HepG2 (cell line): ENCODE data around the gene MTRFR. TPM values are rescaled to one million over a fixed set of nuclear protein-coding genes. Genes with fewer than 3 reads are reported as not detected.

Experiments
- BORCS8-MEF2B ChIP-seq: sonication (generic); formaldehyde crosslinking; IDR thresholded peaks from 2 replicates; pipeline ENCODE4 v1.8.0; 2022; ENCODE audit warnings: mild to moderate bottlenecking, missing genetic modification reagents
- DMAP1 ChIP-seq: IDR thresholded peaks from 2 replicates; pipeline ENCODE4 v1.6.1; 2016
- ELF4 ChIP-seq: sonication (generic); formaldehyde crosslinking; IDR thresholded peaks from 2 replicates; pipeline ENCODE4 v1.5.0; 2020; ENCODE audit warnings: missing genetic modification reagents, mild to moderate bottlenecking, moderate library complexity, borderline replicate concordance
- ETV5 ChIP-seq: IDR thresholded peaks from 2 replicates; pipeline ENCODE4 v1.6.1; 2018; ENCODE audit warnings: missing biosample characterization, missing genetic modification reagents, inconsistent platforms, borderline replicate concordance
- HDAC2 ChIP-seq: sonication (generic); formaldehyde crosslinking; IDR thresholded peaks from 2 replicates; pipeline ENCODE4 v1.4.0; 2020; ENCODE audit warnings: missing genetic modification reagents
- HNRNPLL ChIP-seq: fragments of 200-400 bp; formaldehyde crosslinking; IDR thresholded peaks from 2 replicates; pipeline ENCODE4 v1.6.1; 2017; ENCODE audit warnings: mild to moderate bottlenecking, low read depth, low read length; ENCODE audit not compliant: poor library complexity, severe bottlenecking
- KLF16 ChIP-seq, 2 experiments: sonication (generic) in 1 of 2; formaldehyde crosslinking in 1 of 2; IDR thresholded peaks; 2 replicates each; pipeline versions ENCODE4 v1.6.1 to v1.8.0; 2016 to 2023; ENCODE audit warnings: missing genetic modification reagents in 2 of 2, missing compliant biosample characterization in 1 of 2
- MAF1 ChIP-seq: sonication (generic); formaldehyde crosslinking; IDR thresholded peaks from 2 replicates; pipeline ENCODE4 v1.5.0; 2020; ENCODE audit warnings: missing genetic modification reagents, borderline replicate concordance
- NFE2L1 ChIP-seq: sonication (generic); formaldehyde crosslinking; IDR thresholded peaks from 2 replicates; pipeline ENCODE4 v1.4.0; 2020; ENCODE audit warnings: missing genetic modification reagents, mild to moderate bottlenecking, borderline replicate concordance
- POLR2A ChIP-seq, 2 experiments: IDR thresholded peaks; 2 replicates each; pipeline ENCODE4 v1.6.1; 2011; ENCODE audit warnings: low read depth in 2 of 2, low read length in 2 of 2, mild to moderate bottlenecking in 1 of 2, moderate library complexity in 1 of 2; ENCODE audit not compliant: insufficient read depth in 1 of 2
- SPEN ChIP-seq: sonication (generic); formaldehyde crosslinking; IDR thresholded peaks from 2 replicates; pipeline ENCODE4 v1.5.1; 2020; ENCODE audit warnings: low read depth, mild to moderate bottlenecking, missing genetic modification reagents
- ZBTB1 ChIP-seq: sonication (generic); formaldehyde crosslinking; IDR thresholded peaks from 2 replicates; pipeline ENCODE4 v1.4.0; 2020; ENCODE audit warnings: missing genetic modification reagents, borderline replicate concordance
- ZC3H4 ChIP-seq: sonication (generic); formaldehyde crosslinking; IDR thresholded peaks from 2 replicates; pipeline ENCODE4 v1.4.0; 2020; ENCODE audit warnings: missing genetic modification reagents, borderline replicate concordance
- ZNF619 ChIP-seq: sonication (generic); formaldehyde crosslinking; IDR thresholded peaks from 2 replicates; pipeline ENCODE4 v1.4.0; 2020; ENCODE audit warnings: mild to moderate bottlenecking, missing genetic modification reagents
- ZNF737 ChIP-seq: sonication (generic); formaldehyde crosslinking; IDR thresholded peaks from 2 replicates; pipeline ENCODE4 v1.5.0; 2020; ENCODE audit warnings: missing genetic modification reagents, mild to moderate bottlenecking, borderline replicate concordance
- ZZZ3 ChIP-seq: sonication (generic); formaldehyde crosslinking; IDR thresholded peaks from 2 replicates; pipeline ENCODE4 v1.4.0; 2020; ENCODE audit warnings: missing genetic modification reagents, mild to moderate bottlenecking, borderline replicate concordance
- polyA plus RNA-seq, 8 experiments: library from polyadenylated mRNA; depleted of rRNA in 3 of 8; stranded (reverse) in 7 of 8; unstranded in 1 of 8; fragments of >200 nt; fragmentation: Illumina TruSeq in 4 of 8; extraction: Trizol in 4 of 8; gene quantifications; 2 replicates each; pipeline versions ENCODE4 v1.2.1 to v1.2.3, GENCODE V29; 2011 to 2016; ENCODE audit warnings: low read depth in 4 of 8, missing spikeins in 1 of 8, mixed read lengths in 1 of 8; ENCODE audit not compliant: insufficient read depth in 1 of 8
- total RNA-seq, 5 experiments: library from RNA; depleted of rRNA; stranded (reverse); fragments of >200 nt; fragmentation: Illumina TruSeq; extraction: Trizol; gene quantifications; 2 replicates each; pipeline ENCODE4 v1.2.3, GENCODE V29; 2016; ENCODE audit warnings: low read depth in 1 of 5
- TF ChIP-seq, protein P1 (sequence below): sonication (generic); formaldehyde crosslinking; IDR thresholded peaks from 2 replicates; pipeline ENCODE4; 2020; ENCODE audit warnings: missing genetic modification reagents, mild to moderate bottlenecking, borderline replicate concordance
- TF ChIP-seq, protein P2 (sequence below): sonication (generic); formaldehyde crosslinking; conservative IDR thresholded peaks from 2 replicates; pipeline ENCODE4 v1.5.0; 2020; ENCODE audit warnings: missing genetic modification reagents
- TF ChIP-seq, protein P3 (sequence below): sonication (generic); formaldehyde crosslinking; IDR thresholded peaks from 2 replicates; pipeline ENCODE4 v1.5.0; 2020; ENCODE audit warnings: mild to moderate bottlenecking, missing genetic modification reagents, borderline replicate concordance
- TF ChIP-seq, protein P4 (sequence below): sonication (generic); formaldehyde crosslinking; IDR thresholded peaks from 2 replicates; pipeline ENCODE4 v1.4.0; 2020; ENCODE audit warnings: missing genetic modification reagents, borderline replicate concordance

Gene MTRFR
- total and polyA plus RNA-seq, 2 of the 13 experiments (the other 11 are each of a cell fraction or from before 2014, with no cell fraction given) = 7.1 to 9.9 TPM

DNA sequence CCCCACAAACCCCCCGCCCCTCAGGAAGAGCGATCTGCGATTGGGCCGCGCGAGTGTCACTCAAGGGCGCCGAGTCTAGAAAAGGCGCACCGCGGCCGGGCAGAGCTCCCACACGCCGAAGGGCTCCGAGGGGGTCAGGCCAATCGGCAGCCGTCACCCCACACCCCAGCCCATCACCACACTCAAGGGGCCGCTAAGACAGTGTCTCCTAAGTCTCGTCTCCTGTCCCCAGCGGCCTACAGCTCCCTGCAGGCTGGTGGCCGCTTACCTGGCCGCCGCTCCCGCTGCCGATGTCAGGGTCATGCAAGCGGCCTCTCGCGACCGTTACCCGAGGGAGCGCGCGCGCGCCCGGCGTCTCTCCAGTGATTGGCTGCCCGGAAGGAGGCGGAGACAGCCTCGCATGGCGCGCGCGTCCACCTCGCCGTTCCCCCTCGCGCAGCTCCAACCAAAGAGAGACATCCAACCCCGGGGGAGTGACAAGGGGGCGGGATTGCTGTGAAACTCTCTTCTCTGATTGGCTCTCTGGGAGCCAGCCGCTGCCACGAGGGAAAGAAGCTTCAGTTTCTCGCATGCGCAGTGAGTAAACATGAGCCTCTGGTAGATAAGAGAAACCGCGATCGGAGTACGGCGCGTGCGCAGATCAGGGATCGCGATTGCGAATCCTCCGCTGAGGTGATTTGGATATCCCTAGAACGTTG, at the start of gene MTRFR, which contains the start of gene MPHOSPH9 (continued):
- TF ChIP-seq, protein P1, sequence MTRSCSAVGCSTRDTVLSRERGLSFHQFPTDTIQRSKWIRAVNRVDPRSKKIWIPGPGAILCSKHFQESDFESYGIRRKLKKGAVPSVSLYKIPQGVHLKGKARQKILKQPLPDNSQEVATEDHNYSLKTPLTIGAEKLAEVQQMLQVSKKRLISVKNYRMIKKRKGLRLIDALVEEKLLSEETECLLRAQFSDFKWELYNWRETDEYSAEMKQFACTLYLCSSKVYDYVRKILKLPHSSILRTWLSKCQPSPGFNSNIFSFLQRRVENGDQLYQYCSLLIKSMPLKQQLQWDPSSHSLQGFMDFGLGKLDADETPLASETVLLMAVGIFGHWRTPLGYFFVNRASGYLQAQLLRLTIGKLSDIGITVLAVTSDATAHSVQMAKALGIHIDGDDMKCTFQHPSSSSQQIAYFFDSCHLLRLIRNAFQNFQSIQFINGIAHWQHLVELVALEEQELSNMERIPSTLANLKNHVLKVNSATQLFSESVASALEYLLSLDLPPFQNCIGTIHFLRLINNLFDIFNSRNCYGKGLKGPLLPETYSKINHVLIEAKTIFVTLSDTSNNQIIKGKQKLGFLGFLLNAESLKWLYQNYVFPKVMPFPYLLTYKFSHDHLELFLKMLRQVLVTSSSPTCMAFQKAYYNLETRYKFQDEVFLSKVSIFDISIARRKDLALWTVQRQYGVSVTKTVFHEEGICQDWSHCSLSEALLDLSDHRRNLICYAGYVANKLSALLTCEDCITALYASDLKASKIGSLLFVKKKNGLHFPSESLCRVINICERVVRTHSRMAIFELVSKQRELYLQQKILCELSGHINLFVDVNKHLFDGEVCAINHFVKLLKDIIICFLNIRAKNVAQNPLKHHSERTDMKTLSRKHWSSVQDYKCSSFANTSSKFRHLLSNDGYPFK = no peak
- TF ChIP-seq, protein P2, sequence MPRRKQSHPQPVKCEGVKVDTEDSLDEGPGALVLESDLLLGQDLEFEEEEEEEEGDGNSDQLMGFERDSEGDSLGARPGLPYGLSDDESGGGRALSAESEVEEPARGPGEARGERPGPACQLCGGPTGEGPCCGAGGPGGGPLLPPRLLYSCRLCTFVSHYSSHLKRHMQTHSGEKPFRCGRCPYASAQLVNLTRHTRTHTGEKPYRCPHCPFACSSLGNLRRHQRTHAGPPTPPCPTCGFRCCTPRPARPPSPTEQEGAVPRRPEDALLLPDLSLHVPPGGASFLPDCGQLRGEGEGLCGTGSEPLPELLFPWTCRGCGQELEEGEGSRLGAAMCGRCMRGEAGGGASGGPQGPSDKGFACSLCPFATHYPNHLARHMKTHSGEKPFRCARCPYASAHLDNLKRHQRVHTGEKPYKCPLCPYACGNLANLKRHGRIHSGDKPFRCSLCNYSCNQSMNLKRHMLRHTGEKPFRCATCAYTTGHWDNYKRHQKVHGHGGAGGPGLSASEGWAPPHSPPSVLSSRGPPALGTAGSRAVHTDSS (CRISPR knock-in tag) = 0 out of 2 replicates have a peak, but pooled peaks have one; percentile 64
- peak; percentile 99 for TF ChIP-seq POLR2A (IDR thresholded peaks at IDR 0.05; ENCODE audit: insufficient read depth in 1 of 2, low read depth in 2 of 2, low read length in 2 of 2)
- TF ChIP-seq, protein P3, sequence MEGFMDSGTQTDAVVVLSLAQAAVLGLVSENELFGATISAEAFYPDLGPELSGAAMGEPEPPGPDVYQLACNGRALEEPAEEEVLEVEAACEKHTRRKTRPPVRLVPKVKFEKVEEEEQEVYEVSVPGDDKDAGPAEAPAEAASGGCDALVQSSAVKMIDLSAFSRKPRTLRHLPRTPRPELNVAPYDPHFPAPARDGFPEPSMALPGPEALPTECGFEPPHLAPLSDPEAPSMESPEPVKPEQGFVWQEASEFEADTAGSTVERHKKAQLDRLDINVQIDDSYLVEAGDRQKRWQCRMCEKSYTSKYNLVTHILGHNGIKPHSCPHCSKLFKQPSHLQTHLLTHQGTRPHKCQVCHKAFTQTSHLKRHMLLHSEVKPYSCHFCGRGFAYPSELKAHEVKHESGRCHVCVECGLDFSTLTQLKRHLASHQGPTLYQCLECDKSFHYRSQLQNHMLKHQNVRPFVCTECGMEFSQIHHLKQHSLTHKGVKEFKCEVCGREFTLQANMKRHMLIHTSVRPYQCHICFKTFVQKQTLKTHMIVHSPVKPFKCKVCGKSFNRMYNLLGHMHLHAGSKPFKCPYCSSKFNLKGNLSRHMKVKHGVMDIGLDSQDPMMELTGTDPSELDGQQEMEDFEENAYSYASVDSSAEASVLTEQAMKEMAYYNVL = peak; percentile 63; the same call in 1 of the 2 replicates
- peak; percentile 36 for TF ChIP-seq ETV5 (CRISPR knock-in tag)
- TF ChIP-seq HDAC2 (CRISPR knock-in tag) = peak; percentile 76
- TF ChIP-seq ZC3H4 (CRISPR knock-in tag) = peak; percentile 82; the same call in 1 of the 2 replicates
- TF ChIP-seq ELF4 (CRISPR knock-in tag) = no peak
- TF ChIP-seq SPEN (CRISPR knock-in tag) = peak; percentile 86
- peak; percentile 98 for TF ChIP-seq DMAP1
- peak; percentile 82 for TF ChIP-seq HNRNPLL
- TF ChIP-seq, protein P4, sequence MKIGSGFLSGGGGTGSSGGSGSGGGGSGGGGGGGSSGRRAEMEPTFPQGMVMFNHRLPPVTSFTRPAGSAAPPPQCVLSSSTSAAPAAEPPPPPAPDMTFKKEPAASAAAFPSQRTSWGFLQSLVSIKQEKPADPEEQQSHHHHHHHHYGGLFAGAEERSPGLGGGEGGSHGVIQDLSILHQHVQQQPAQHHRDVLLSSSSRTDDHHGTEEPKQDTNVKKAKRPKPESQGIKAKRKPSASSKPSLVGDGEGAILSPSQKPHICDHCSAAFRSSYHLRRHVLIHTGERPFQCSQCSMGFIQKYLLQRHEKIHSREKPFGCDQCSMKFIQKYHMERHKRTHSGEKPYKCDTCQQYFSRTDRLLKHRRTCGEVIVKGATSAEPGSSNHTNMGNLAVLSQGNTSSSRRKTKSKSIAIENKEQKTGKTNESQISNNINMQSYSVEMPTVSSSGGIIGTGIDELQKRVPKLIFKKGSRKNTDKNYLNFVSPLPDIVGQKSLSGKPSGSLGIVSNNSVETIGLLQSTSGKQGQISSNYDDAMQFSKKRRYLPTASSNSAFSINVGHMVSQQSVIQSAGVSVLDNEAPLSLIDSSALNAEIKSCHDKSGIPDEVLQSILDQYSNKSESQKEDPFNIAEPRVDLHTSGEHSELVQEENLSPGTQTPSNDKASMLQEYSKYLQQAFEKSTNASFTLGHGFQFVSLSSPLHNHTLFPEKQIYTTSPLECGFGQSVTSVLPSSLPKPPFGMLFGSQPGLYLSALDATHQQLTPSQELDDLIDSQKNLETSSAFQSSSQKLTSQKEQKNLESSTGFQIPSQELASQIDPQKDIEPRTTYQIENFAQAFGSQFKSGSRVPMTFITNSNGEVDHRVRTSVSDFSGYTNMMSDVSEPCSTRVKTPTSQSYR = no peak; the same call in 1 of the 2 replicates
- 0 out of 2 replicates have a peak, but pooled peaks have one; percentile 69 for TF ChIP-seq NFE2L1 (CRISPR knock-in tag)
- TF ChIP-seq MAF1 = peak; percentile 78; the same call in 1 of the 2 replicates
- TF ChIP-seq KLF16 (CRISPR knock-in tag; IDR thresholded peaks at IDR 0.05) = peak in 1 of 2 experiments; percentile 88; a peak in 2 of 4 replicates
- TF ChIP-seq ZZZ3 (CRISPR knock-in tag) = no peak
- TF ChIP-seq ZBTB1 (CRISPR knock-in tag) = no peak
- peak; percentile 82; the same call in 1 of the 2 replicates for TF ChIP-seq ZNF619 (CRISPR knock-in tag)
- TF ChIP-seq ZNF737 = peak; percentile 76; the same call in 1 of the 2 replicates
- peak; percentile 81 for TF ChIP-seq BORCS8-MEF2B (CRISPR knock-in tag)
